Measurements from ENCODE around the gene PANX1.

Gene PANX1

GRCh38 chr11:94134651-94135512 is 6.2 kb downstream of the PANX1 start:
- H3K4me3 Mint-ChIP-seq: peak overlapping the region; percentile 39
- peak overlapping the region; percentile 39 for H3K27ac Mint-ChIP-seq

GRCh38 chr11:94139416-94139815 is 10.8 kb downstream of the PANX1 start:
- no peaks in the 10 kb centered on the region for H3K27me3 Mint-ChIP-seq
- H3K4me1 Mint-ChIP-seq (ENCODE audit: low read depth): peaks cover 81% of the 10 kb centered on the region
- no peak overlapping the region for H3K4me3 Mint-ChIP-seq
- no peak overlapping the region for H3K27ac Mint-ChIP-seq
- no peaks in the 10 kb centered on the region for H3K9me3 Mint-ChIP-seq
- H3K36me3 Mint-ChIP-seq (ENCODE audit: low read depth): peaks cover 15% of the 10 kb centered on the region

More at GRCh38 chr11:94134651-94135512, 6.2 kb downstream of the PANX1 start:
- no peaks in the 10 kb centered on the region for H3K9me3 Mint-ChIP-seq
- peaks cover 60% of the 10 kb centered on the region for H3K4me1 Mint-ChIP-seq (ENCODE audit: low read depth)
- no peaks in the 10 kb centered on the region for H3K27me3 Mint-ChIP-seq
- peaks cover 12% of the 10 kb centered on the region for H3K36me3 Mint-ChIP-seq (ENCODE audit: low read depth)

- H3K4me1 Mint-ChIP-seq (ENCODE audit: low read depth): peaks cover 81% of the 10 kb centered on the region
- no peaks in the 10 kb centered on the region for H3K9me3 Mint-ChIP-seq
- H3K27ac Mint-ChIP-seq: no peak overlapping the region
- peaks cover 15% of the 10 kb centered on the region for H3K36me3 Mint-ChIP-seq (ENCODE audit: low read depth)
- no peak overlapping the region for H3K4me3 Mint-ChIP-seq
- H3K27me3 Mint-ChIP-seq: no peaks in the 10 kb centered on the region
Observed at GRCh38 chr11:94140154-94140655, 11.6 kb downstream of the PANX1 start.

- no peaks in the 10 kb centered on the region for H3K27me3 Mint-ChIP-seq
- peaks cover 13% of the 10 kb centered on the region for H3K36me3 Mint-ChIP-seq (ENCODE audit: low read depth)
- H3K27ac Mint-ChIP-seq: no peak overlapping the region
- H3K4me3 Mint-ChIP-seq: no peak overlapping the region
- peaks cover 81% of the 10 kb centered on the region for H3K4me1 Mint-ChIP-seq (ENCODE audit: low read depth)
- H3K9me3 Mint-ChIP-seq: no peaks in the 10 kb centered on the region
Observed at GRCh38 chr11:94141511-94142307, 13.1 kb downstream of the PANX1 start.

GRCh38 chr11:94142308-94143281 is 14.0 kb downstream of the PANX1 start:
- H3K36me3 Mint-ChIP-seq (ENCODE audit: low read depth): peaks cover 10% of the 10 kb centered on the region
- H3K9me3 Mint-ChIP-seq: no peaks in the 10 kb centered on the region
- no peak overlapping the region for H3K27ac Mint-ChIP-seq
- H3K4me3 Mint-ChIP-seq: no peak overlapping the region
- H3K4me1 Mint-ChIP-seq (ENCODE audit: low read depth): peaks cover 81% of the 10 kb centered on the region
- H3K27me3 Mint-ChIP-seq: no peaks in the 10 kb centered on the region

- Mint-ChIP-seq H3K27me3 (no peaks in the 10 kb centered on the region), H3K4me1 (ENCODE audit: low read depth) (peaks cover 86% of the 10 kb centered on the region), H3K27ac (no peak overlapping the region), H3K4me3 (no peak overlapping the region), H3K36me3 (ENCODE audit: low read depth) (peaks cover 10% of the 10 kb centered on the region), H3K9me3 (no peaks in the 10 kb centered on the region)
Observed at GRCh38 chr11:94144216-94144615, 15.6 kb downstream of the PANX1 start.

GRCh38 chr11:94144664-94145063 is 16.0 kb downstream of the PANX1 start:
- Mint-ChIP-seq H3K4me1 (ENCODE audit: low read depth) (peaks cover 88% of the 10 kb centered on the region), H3K27ac (no peak overlapping the region), H3K27me3 (no peaks in the 10 kb centered on the region), H3K4me3 (no peak overlapping the region), H3K9me3 (no peaks in the 10 kb centered on the region), H3K36me3 (ENCODE audit: low read depth) (peaks cover 10% of the 10 kb centered on the region)

GRCh38 chr11:94145431-94145830 is 16.8 kb downstream of the PANX1 start:
- peaks cover 88% of the 10 kb centered on the region for H3K4me1 Mint-ChIP-seq (ENCODE audit: low read depth)
- no peaks in the 10 kb centered on the region for H3K27me3 Mint-ChIP-seq
- H3K36me3 Mint-ChIP-seq (ENCODE audit: low read depth): peaks cover 10% of the 10 kb centered on the region
- H3K9me3 Mint-ChIP-seq: no peaks in the 10 kb centered on the region
- H3K27ac Mint-ChIP-seq: no peak overlapping the region
- H3K4me3 Mint-ChIP-seq: no peak overlapping the region

- Mint-ChIP-seq H3K27ac (no peak overlapping the region), H3K4me1 (ENCODE audit: low read depth) (peaks cover 91% of the 10 kb centered on the region), H3K27me3 (no peaks in the 10 kb centered on the region), H3K36me3 (ENCODE audit: low read depth) (peaks cover 10% of the 10 kb centered on the region), H3K9me3 (no peaks in the 10 kb centered on the region), H3K4me3 (no peak overlapping the region)
Observed at GRCh38 chr11:94145916-94146315, 17.3 kb downstream of the PANX1 start.

- H3K27ac Mint-ChIP-seq: peak overlapping the region; percentile 76
- H3K27me3 Mint-ChIP-seq: no peaks in the 10 kb centered on the region
- H3K36me3 Mint-ChIP-seq (ENCODE audit: low read depth): peaks cover 9% of the 10 kb centered on the region
- no peaks in the 10 kb centered on the region for H3K9me3 Mint-ChIP-seq
- peak overlapping the region; percentile 50 for H3K4me3 Mint-ChIP-seq
- H3K4me1 Mint-ChIP-seq (ENCODE audit: low read depth): peaks cover 98% of the 10 kb centered on the region
Observed at GRCh38 chr11:94147433-94147845, 18.8 kb downstream of the PANX1 start.

- Mint-ChIP-seq H3K27ac (no peak overlapping the region), H3K4me1 (ENCODE audit: low read depth) (peaks cover 98% of the 10 kb centered on the region), H3K4me3 (peak overlapping the region; percentile 33), H3K27me3 (no peaks in the 10 kb centered on the region), H3K9me3 (no peaks in the 10 kb centered on the region), H3K36me3 (ENCODE audit: low read depth) (peaks cover 11% of the 10 kb centered on the region)
Observed at GRCh38 chr11:94148189-94148588, 19.5 kb downstream of the PANX1 start.

- H3K27ac Mint-ChIP-seq: no peak overlapping the region
- no peak overlapping the region for H3K4me3 Mint-ChIP-seq
- H3K4me1 Mint-ChIP-seq (ENCODE audit: low read depth): peaks cover 92% of the 10 kb centered on the region
- no peaks in the 10 kb centered on the region for H3K27me3 Mint-ChIP-seq
- no peaks in the 10 kb centered on the region for H3K9me3 Mint-ChIP-seq
- peaks cover 13% of the 10 kb centered on the region for H3K36me3 Mint-ChIP-seq (ENCODE audit: low read depth)
Observed at GRCh38 chr11:94149431-94150017, 20.9 kb downstream of the PANX1 start.

- peaks cover 87% of the 10 kb centered on the region for H3K4me1 Mint-ChIP-seq (ENCODE audit: low read depth)
- H3K9me3 Mint-ChIP-seq: no peaks in the 10 kb centered on the region
- H3K27me3 Mint-ChIP-seq: no peaks in the 10 kb centered on the region
- H3K27ac Mint-ChIP-seq: no peak overlapping the region
- no peak overlapping the region for H3K4me3 Mint-ChIP-seq
- H3K36me3 Mint-ChIP-seq (ENCODE audit: low read depth): peaks cover 13% of the 10 kb centered on the region
Observed at GRCh38 chr11:94150056-94150455, 21.4 kb downstream of the PANX1 start.
